Measurements from ENCODE around the gene KCNH1.

Gene KCNH1

GRCh38 chr1:210883821-210884220 lies 250.1 kb downstream of the KCNH1 start:
- no peak for DNase-seq (ENCODE audit: low read depth)
- no peak overlapping the region for H3K4me3 ChIP-seq (ENCODE audit: low read depth, low read length)
- TF ChIP-seq POLR2A (IDR thresholded peaks at IDR 0.05; ENCODE audit: extremely low read depth, insufficient read length), result no peak

GRCh38 chr1:210882414-210883221 lies 251.3 kb downstream of the KCNH1 start:
- no peak for DNase-seq (ENCODE audit: low read depth)
- TF ChIP-seq MYC (IDR thresholded peaks at IDR 0.05; ENCODE audit: low read depth, low read length) (no peak), POLR2A (IDR thresholded peaks at IDR 0.05; ENCODE audit: extremely low read depth, insufficient read length) (no peak), CTCF (IDR thresholded peaks at IDR 0.05; ENCODE audit: low read depth, low read length) (no peak), MAX (IDR thresholded peaks at IDR 0.05; ENCODE audit: low read depth, low read length) (no peak)
- H3K4me3 ChIP-seq (ENCODE audit: low read depth, low read length), result no peak overlapping the region

GRCh38 chr1:210878564-210878963 lies 255.4 kb downstream of the KCNH1 start:
- TF ChIP-seq MAX (IDR thresholded peaks at IDR 0.05; ENCODE audit: low read depth, low read length) (no peak), POLR2A (IDR thresholded peaks at IDR 0.05; ENCODE audit: extremely low read depth, insufficient read length) (no peak), CTCF (IDR thresholded peaks at IDR 0.05; ENCODE audit: low read depth, low read length) (no peak), MYC (IDR thresholded peaks at IDR 0.05; ENCODE audit: low read depth, low read length) (no peak)
- DNase-seq (ENCODE audit: low read depth), result no peak

GRCh38 chr1:210876275-210876674 lies 257.7 kb downstream of the KCNH1 start:
- DNase-seq (ENCODE audit: low read depth), result no peak
- TF ChIP-seq MYC (IDR thresholded peaks at IDR 0.05; ENCODE audit: low read depth, low read length) (no peak), CTCF (IDR thresholded peaks at IDR 0.05; ENCODE audit: low read depth, low read length) (no peak), MAX (IDR thresholded peaks at IDR 0.05; ENCODE audit: low read depth, low read length) (no peak), POLR2A (IDR thresholded peaks at IDR 0.05; ENCODE audit: extremely low read depth, insufficient read length) (no peak)
- no peak overlapping the region for H3K4me3 ChIP-seq (ENCODE audit: low read depth, low read length)

More at GRCh38 chr1:210878564-210878963, 255.4 kb downstream of the KCNH1 start:
- H3K4me3 ChIP-seq (ENCODE audit: low read depth, low read length), result no peak overlapping the region

- DNase-seq (ENCODE audit: low read depth), result no peak
- no peak for TF ChIP-seq CTCF (IDR thresholded peaks at IDR 0.05; ENCODE audit: low read depth, low read length)
- TF ChIP-seq MYC (IDR thresholded peaks at IDR 0.05; ENCODE audit: low read depth, low read length), result no peak
- TF ChIP-seq POLR2A (IDR thresholded peaks at IDR 0.05; ENCODE audit: extremely low read depth, insufficient read length), result no peak
- TF ChIP-seq MAX (IDR thresholded peaks at IDR 0.05; ENCODE audit: low read depth, low read length), result no peak
- no peak overlapping the region for H3K4me3 ChIP-seq (ENCODE audit: low read depth, low read length)
These were observed 267.4 kb downstream of the KCNH1 start for GRCh38 chr1:210866532-210866931.

GRCh38 chr1:210857705-210858104 lies 276.2 kb downstream of the KCNH1 start:
- no peak for DNase-seq (ENCODE audit: low read depth)
- H3K4me3 ChIP-seq (ENCODE audit: low read depth, low read length), result no peak overlapping the region
- TF ChIP-seq MYC (IDR thresholded peaks at IDR 0.05; ENCODE audit: low read depth, low read length) (no peak), CTCF (IDR thresholded peaks at IDR 0.05; ENCODE audit: low read depth, low read length) (no peak), MAX (IDR thresholded peaks at IDR 0.05; ENCODE audit: low read depth, low read length) (no peak), POLR2A (IDR thresholded peaks at IDR 0.05; ENCODE audit: extremely low read depth, insufficient read length) (no peak)
